ENCODE data around the gene LORICRIN.

DNA sequence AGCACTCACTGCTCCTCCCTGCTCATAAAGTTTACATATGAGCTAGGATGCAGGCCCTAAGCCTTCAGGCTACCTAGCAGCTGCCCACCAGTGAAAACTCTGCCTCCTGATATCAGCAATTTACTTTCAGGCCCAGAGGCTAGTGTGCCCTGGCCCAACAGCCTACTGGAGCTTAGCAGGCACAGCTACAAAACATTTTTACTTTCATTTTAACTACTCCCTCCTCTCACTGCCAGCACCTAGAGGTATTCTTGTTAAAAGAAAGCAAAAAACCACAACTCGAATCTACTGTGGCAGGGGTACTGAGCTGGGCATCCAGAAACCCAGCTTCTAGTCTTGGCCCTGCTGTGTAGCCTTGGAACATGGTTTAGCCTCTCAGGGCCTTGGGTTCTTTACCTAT, 5.8 kb upstream of the LORICRIN start:
- TF ChIP-seq, protein P1, sequence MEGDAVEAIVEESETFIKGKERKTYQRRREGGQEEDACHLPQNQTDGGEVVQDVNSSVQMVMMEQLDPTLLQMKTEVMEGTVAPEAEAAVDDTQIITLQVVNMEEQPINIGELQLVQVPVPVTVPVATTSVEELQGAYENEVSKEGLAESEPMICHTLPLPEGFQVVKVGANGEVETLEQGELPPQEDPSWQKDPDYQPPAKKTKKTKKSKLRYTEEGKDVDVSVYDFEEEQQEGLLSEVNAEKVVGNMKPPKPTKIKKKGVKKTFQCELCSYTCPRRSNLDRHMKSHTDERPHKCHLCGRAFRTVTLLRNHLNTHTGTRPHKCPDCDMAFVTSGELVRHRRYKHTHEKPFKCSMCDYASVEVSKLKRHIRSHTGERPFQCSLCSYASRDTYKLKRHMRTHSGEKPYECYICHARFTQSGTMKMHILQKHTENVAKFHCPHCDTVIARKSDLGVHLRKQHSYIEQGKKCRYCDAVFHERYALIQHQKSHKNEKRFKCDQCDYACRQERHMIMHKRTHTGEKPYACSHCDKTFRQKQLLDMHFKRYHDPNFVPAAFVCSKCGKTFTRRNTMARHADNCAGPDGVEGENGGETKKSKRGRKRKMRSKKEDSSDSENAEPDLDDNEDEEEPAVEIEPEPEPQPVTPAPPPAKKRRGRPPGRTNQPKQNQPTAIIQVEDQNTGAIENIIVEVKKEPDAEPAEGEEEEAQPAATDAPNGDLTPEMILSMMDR (conservative IDR thresholded peaks at IDR 0.05), result no peak
- TF ChIP-seq EZH2 (IDR thresholded peaks at IDR 0.05; ENCODE audit: low read depth), result no peak
